ENCODE results near the gene FOXP2. TPM values are rescaled to one million over a fixed set of nuclear protein-coding genes. Genes with fewer than 3 reads are reported as not detected.

Gene FOXP2
- total and polyA plus RNA-seq, 10 of the 15 experiments (the other 5 are each of a cell fraction or from before 2014, with no cell fraction given): 0.99 to 2.5 (median 1.8) TPM

DNA sequence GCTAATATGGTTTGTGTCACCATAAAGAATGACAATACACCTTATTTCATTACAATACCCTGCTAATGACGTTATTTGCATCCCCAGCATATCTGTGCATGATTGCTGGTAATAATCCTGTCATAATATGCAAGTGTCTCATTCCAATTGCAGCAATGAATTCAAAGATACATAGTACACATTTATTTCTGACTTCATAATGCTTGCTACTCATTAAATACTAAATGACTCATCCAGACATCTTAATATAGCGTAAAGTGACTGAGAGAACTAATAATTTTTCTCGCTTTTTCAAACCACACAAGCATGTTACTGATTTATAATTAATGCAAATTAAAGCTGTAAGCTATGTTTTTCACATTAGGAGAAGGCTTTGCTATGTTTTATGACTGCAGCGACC is 272.6 kb downstream of the FOXP2 start (continued):
- TF ChIP-seq, protein P1, sequence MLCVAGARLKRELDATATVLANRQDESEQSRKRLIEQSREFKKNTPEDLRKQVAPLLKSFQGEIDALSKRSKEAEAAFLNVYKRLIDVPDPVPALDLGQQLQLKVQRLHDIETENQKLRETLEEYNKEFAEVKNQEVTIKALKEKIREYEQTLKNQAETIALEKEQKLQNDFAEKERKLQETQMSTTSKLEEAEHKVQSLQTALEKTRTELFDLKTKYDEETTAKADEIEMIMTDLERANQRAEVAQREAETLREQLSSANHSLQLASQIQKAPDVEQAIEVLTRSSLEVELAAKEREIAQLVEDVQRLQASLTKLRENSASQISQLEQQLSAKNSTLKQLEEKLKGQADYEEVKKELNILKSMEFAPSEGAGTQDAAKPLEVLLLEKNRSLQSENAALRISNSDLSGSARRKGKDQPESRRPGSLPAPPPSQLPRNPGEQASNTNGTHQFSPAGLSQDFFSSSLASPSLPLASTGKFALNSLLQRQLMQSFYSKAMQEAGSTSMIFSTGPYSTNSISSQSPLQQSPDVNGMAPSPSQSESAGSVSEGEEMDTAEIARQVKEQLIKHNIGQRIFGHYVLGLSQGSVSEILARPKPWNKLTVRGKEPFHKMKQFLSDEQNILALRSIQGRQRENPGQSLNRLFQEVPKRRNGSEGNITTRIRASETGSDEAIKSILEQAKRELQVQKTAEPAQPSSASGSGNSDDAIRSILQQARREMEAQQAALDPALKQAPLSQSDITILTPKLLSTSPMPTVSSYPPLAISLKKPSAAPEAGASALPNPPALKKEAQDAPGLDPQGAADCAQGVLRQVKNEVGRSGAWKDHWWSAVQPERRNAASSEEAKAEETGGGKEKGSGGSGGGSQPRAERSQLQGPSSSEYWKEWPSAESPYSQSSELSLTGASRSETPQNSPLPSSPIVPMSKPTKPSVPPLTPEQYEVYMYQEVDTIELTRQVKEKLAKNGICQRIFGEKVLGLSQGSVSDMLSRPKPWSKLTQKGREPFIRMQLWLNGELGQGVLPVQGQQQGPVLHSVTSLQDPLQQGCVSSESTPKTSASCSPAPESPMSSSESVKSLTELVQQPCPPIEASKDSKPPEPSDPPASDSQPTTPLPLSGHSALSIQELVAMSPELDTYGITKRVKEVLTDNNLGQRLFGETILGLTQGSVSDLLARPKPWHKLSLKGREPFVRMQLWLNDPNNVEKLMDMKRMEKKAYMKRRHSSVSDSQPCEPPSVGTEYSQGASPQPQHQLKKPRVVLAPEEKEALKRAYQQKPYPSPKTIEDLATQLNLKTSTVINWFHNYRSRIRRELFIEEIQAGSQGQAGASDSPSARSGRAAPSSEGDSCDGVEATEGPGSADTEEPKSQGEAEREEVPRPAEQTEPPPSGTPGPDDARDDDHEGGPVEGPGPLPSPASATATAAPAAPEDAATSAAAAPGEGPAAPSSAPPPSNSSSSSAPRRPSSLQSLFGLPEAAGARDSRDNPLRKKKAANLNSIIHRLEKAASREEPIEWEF (IDR thresholded peaks at IDR 0.05; ENCODE audit: insufficient replicate concordance, low read depth, low read length): no peak
- no peak for TF ChIP-seq RAD21 (IDR thresholded peaks at IDR 0.05; ENCODE audit: insufficient read depth, low read depth, low read length)
- TF ChIP-seq SUPT20H (IDR thresholded peaks at IDR 0.05; ENCODE audit: borderline replicate concordance, control insufficient read depth, low read depth, low read length): no peak

- ChIA-PET CTCF (no interaction called here), RAD21 (ENCODE audit: unreplicated experiment) (no interaction called here), POLR2A (no interaction called here), SMC1A (ENCODE audit: uncharacterized antibody, unreplicated experiment) (interaction anchor here (0.9 kb wide), 1 partner anchor 14 kb away, joined by 4 read pairs; no protein-coding TSS in a partner anchor)
- no peaks in the 10 kb centered on the region for H3K9me3 ChIP-seq (replicated peaks; ENCODE audit: control insufficient read depth, insufficient read depth, low read length)
- H3K4me1 ChIP-seq (ENCODE audit: control insufficient read depth, insufficient read depth, low read length): no peaks in the 10 kb centered on the region
- in situ Hi-C loops (cut with MboI) (no loop called here), intact Hi-C loops (cut with micrococcal nuclease; ENCODE audit: unreplicated experiment) (no loop called here)
- no TSS peak for BruUV-seq (replicated peaks)
- WGBS (ENCODE audit: insufficient coverage, insufficient replicate concordance, low lambda C conversion rate, missing lambda C conversion rate): 23% methylated on average over 2 of the region's 2 CpGs
- H3K9ac ChIP-seq (ENCODE audit: control insufficient read depth, insufficient read depth, low read length): no peak overlapping the region
- H4K20me1 ChIP-seq (ENCODE audit: control insufficient read depth, insufficient read depth): no peaks in the 10 kb centered on the region
- H3K27ac ChIP-seq (ENCODE audit: control insufficient read depth, insufficient read depth): no peak overlapping the region
- no peak for TF ChIP-seq EZH2 (IDR thresholded peaks at IDR 0.05; ENCODE audit: borderline replicate concordance, control insufficient read depth, low read depth, low read length)
- no peak for TF ChIP-seq NRF1 (conservative IDR thresholded peaks at IDR 0.05; ENCODE audit: low read depth, low read length)
- TF ChIP-seq, protein P2, sequence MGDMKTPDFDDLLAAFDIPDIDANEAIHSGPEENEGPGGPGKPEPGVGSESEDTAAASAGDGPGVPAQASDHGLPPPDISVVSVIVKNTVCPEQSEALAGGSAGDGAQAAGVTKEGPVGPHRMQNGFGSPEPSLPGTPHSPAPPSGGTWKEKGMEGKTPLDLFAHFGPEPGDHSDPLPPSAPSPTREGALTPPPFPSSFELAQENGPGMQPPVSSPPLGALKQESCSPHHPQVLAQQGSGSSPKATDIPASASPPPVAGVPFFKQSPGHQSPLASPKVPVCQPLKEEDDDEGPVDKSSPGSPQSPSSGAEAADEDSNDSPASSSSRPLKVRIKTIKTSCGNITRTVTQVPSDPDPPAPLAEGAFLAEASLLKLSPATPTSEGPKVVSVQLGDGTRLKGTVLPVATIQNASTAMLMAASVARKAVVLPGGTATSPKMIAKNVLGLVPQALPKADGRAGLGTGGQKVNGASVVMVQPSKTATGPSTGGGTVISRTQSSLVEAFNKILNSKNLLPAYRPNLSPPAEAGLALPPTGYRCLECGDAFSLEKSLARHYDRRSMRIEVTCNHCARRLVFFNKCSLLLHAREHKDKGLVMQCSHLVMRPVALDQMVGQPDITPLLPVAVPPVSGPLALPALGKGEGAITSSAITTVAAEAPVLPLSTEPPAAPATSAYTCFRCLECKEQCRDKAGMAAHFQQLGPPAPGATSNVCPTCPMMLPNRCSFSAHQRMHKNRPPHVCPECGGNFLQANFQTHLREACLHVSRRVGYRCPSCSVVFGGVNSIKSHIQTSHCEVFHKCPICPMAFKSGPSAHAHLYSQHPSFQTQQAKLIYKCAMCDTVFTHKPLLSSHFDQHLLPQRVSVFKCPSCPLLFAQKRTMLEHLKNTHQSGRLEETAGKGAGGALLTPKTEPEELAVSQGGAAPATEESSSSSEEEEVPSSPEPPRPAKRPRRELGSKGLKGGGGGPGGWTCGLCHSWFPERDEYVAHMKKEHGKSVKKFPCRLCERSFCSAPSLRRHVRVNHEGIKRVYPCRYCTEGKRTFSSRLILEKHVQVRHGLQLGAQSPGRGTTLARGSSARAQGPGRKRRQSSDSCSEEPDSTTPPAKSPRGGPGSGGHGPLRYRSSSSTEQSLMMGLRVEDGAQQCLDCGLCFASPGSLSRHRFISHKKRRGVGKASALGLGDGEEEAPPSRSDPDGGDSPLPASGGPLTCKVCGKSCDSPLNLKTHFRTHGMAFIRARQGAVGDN (IDR thresholded peaks at IDR 0.05): no peak
- no peak for TF ChIP-seq KDM1A (IDR thresholded peaks at IDR 0.05; ENCODE audit: borderline replicate concordance)
- no peak for ATAC-seq
- H3K79me2 ChIP-seq (ENCODE audit: control insufficient read depth, insufficient read depth, low read length): no peaks in the 10 kb centered on the region
- no peak for FAIRE-seq
- DNase-seq (ENCODE audit: low read depth, low spot score): no peak
- no peak overlapping the region for H3K4me3 ChIP-seq
- H3K36me3 ChIP-seq (ENCODE audit: control insufficient read depth in 2 of 2, insufficient read depth in 2 of 2, low read length in 1 of 2): no peaks in the 10 kb centered on the region
- no peak overlapping the region for H2AFZ ChIP-seq (ENCODE audit: control insufficient read depth, low read depth, low read length)
- H3K4me2 ChIP-seq (ENCODE audit: control insufficient read depth, insufficient read depth): no peak overlapping the region
- H3K27me3 ChIP-seq (replicated peaks in 1 of 2; ENCODE audit: control insufficient read depth in 2 of 2, insufficient read depth in 2 of 2, low read length in 1 of 2): no peaks in the 10 kb centered on the region
These were observed 273.9 kb downstream of the FOXP2 start for GRCh38 chr7:114688443-114689055.

Measured in GM12878 (cell line).